ENCODE measurements around the gene FCHSD2. TPM values are rescaled to one million over a fixed set of nuclear protein-coding genes. Genes with fewer than 3 reads are reported as not detected.

The FCHSD2 gene
- total and polyA plus RNA-seq, 2 of the 13 experiments (the other 11 are each of a cell fraction or from before 2014, with no cell fraction given), result 20.5 to 24.8 TPM

DNA sequence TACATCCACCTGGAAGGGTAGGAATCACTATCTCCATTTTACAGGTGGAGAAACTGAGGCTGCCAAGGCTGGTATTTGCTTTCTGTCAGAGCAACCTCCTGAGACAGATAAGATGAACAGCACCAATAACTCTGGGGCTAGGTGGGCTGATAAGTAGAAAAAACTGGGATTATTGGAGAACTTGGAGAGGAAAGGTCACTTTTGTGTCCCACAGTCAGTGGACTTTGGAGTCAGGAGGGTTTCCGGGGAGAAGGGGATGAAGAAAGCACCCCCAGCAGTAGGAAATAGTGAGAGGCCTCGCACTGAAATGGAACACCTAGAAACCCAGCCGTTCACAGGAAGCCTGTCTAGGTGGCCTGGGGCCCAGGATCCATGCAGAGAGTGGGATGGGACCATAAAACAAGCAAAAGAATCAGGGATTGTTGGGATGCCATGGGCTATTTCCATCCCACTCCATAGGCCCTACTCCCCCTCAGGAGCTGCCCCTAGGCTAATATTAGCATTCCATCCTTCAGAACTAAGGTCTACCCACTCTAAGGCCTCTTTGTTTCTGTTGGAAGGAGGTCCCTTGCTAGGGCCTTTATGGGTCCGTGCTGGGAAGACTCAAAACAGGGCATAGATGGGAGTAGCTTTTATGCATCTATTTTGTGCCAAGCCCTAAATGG lies 31.0 kb upstream of the FCHSD2 start (continued):
- TF ChIP-seq PPARG (CRISPR knock-in tag; conservative IDR thresholded peaks at IDR 0.05), result peak; percentile 82
- no peak for TF ChIP-seq PTBP1 (IDR thresholded peaks at IDR 0.05; ENCODE audit: low read depth, low read length, poor library complexity, severe bottlenecking)
- TF ChIP-seq PITX1 (CRISPR knock-in tag; IDR thresholded peaks at IDR 0.05), result no peak
- TF ChIP-seq, protein P1, sequence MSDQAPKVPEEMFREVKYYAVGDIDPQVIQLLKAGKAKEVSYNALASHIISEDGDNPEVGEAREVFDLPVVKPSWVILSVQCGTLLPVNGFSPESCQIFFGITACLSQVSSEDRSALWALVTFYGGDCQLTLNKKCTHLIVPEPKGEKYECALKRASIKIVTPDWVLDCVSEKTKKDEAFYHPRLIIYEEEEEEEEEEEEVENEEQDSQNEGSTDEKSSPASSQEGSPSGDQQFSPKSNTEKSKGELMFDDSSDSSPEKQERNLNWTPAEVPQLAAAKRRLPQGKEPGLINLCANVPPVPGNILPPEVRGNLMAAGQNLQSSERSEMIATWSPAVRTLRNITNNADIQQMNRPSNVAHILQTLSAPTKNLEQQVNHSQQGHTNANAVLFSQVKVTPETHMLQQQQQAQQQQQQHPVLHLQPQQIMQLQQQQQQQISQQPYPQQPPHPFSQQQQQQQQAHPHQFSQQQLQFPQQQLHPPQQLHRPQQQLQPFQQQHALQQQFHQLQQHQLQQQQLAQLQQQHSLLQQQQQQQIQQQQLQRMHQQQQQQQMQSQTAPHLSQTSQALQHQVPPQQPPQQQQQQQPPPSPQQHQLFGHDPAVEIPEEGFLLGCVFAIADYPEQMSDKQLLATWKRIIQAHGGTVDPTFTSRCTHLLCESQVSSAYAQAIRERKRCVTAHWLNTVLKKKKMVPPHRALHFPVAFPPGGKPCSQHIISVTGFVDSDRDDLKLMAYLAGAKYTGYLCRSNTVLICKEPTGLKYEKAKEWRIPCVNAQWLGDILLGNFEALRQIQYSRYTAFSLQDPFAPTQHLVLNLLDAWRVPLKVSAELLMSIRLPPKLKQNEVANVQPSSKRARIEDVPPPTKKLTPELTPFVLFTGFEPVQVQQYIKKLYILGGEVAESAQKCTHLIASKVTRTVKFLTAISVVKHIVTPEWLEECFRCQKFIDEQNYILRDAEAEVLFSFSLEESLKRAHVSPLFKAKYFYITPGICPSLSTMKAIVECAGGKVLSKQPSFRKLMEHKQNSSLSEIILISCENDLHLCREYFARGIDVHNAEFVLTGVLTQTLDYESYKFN (CRISPR knock-in tag; conservative IDR thresholded peaks at IDR 0.05), result peak; percentile 76
- no peak for TF ChIP-seq ZBTB1 (CRISPR knock-in tag; IDR thresholded peaks at IDR 0.05; ENCODE audit: borderline replicate concordance)
- TF ChIP-seq GATA4 (IDR thresholded peaks at IDR 0.05; ENCODE audit: borderline replicate concordance, low read depth), result no peak
- 0 out of 2 replicates have a peak, but pooled peaks have one; percentile 39 for TF ChIP-seq RCOR2 (CRISPR knock-in tag; IDR thresholded peaks at IDR 0.05)
- TF ChIP-seq ZNF331 (CRISPR knock-in tag; IDR thresholded peaks at IDR 0.05), result 0 out of 2 replicates have a peak, but pooled peaks have one; percentile 30
- TF ChIP-seq, protein P2, sequence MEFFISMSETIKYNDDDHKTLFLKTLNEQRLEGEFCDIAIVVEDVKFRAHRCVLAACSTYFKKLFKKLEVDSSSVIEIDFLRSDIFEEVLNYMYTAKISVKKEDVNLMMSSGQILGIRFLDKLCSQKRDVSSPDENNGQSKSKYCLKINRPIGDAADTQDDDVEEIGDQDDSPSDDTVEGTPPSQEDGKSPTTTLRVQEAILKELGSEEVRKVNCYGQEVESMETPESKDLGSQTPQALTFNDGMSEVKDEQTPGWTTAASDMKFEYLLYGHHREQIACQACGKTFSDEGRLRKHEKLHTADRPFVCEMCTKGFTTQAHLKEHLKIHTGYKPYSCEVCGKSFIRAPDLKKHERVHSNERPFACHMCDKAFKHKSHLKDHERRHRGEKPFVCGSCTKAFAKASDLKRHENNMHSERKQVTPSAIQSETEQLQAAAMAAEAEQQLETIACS (CRISPR knock-in tag; IDR thresholded peaks at IDR 0.05), result peak; percentile 46; the same call in 1 of the 2 replicates
- TF ChIP-seq, protein P3, sequence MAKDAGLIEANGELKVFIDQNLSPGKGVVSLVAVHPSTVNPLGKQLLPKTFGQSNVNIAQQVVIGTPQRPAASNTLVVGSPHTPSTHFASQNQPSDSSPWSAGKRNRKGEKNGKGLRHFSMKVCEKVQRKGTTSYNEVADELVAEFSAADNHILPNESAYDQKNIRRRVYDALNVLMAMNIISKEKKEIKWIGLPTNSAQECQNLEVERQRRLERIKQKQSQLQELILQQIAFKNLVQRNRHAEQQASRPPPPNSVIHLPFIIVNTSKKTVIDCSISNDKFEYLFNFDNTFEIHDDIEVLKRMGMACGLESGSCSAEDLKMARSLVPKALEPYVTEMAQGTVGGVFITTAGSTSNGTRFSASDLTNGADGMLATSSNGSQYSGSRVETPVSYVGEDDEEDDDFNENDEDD (CRISPR knock-in tag; IDR thresholded peaks at IDR 0.05; ENCODE audit: borderline replicate concordance), result no peak
- TF ChIP-seq PLRG1 (conservative IDR thresholded peaks at IDR 0.05), result no peak
- no peak for TF ChIP-seq SMAD9 (CRISPR knock-in tag; IDR thresholded peaks at IDR 0.05)
- TF ChIP-seq, protein P4, sequence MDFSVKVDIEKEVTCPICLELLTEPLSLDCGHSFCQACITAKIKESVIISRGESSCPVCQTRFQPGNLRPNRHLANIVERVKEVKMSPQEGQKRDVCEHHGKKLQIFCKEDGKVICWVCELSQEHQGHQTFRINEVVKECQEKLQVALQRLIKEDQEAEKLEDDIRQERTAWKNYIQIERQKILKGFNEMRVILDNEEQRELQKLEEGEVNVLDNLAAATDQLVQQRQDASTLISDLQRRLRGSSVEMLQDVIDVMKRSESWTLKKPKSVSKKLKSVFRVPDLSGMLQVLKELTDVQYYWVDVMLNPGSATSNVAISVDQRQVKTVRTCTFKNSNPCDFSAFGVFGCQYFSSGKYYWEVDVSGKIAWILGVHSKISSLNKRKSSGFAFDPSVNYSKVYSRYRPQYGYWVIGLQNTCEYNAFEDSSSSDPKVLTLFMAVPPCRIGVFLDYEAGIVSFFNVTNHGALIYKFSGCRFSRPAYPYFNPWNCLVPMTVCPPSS (IDR thresholded peaks at IDR 0.05), result no peak
- no peak for TF ChIP-seq RORA (CRISPR knock-in tag; IDR thresholded peaks at IDR 0.05)
- TF ChIP-seq RFX5 (IDR thresholded peaks at IDR 0.05; ENCODE audit: low read depth, low read length), result no peak
- TF ChIP-seq, protein P5, sequence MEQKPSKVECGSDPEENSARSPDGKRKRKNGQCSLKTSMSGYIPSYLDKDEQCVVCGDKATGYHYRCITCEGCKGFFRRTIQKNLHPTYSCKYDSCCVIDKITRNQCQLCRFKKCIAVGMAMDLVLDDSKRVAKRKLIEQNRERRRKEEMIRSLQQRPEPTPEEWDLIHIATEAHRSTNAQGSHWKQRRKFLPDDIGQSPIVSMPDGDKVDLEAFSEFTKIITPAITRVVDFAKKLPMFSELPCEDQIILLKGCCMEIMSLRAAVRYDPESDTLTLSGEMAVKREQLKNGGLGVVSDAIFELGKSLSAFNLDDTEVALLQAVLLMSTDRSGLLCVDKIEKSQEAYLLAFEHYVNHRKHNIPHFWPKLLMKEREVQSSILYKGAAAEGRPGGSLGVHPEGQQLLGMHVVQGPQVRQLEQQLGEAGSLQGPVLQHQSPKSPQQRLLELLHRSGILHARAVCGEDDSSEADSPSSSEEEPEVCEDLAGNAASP (CRISPR knock-in tag; IDR thresholded peaks at IDR 0.05; ENCODE audit: borderline replicate concordance), result no peak
- no peak for TF ChIP-seq SCMH1 (CRISPR knock-in tag; IDR thresholded peaks at IDR 0.05; ENCODE audit: borderline replicate concordance)
- TF ChIP-seq, protein P6, sequence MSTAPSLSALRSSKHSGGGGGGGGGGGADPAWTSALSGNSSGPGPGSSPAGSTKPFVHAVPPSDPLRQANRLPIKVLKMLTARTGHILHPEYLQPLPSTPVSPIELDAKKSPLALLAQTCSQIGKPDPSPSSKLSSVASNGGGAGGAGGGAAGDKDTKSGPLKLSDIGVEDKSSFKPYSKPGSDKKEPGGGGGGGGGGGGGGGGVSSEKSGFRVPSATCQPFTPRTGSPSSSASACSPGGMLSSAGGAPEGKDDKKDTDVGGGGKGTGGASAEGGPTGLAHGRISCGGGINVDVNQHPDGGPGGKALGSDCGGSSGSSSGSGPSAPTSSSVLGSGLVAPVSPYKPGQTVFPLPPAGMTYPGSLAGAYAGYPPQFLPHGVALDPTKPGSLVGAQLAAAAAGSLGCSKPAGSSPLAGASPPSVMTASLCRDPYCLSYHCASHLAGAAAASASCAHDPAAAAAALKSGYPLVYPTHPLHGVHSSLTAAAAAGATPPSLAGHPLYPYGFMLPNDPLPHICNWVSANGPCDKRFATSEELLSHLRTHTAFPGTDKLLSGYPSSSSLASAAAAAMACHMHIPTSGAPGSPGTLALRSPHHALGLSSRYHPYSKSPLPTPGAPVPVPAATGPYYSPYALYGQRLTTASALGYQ (CRISPR knock-in tag; IDR thresholded peaks at IDR 0.05), result peak; percentile 39; the same call in 1 of the 2 replicates
- TF ChIP-seq ZNF430 (CRISPR knock-in tag; IDR thresholded peaks at IDR 0.05), result no peak
